HCT116 (cell line): ENCODE data around the gene CD302. TPM values are rescaled to one million over a fixed set of nuclear protein-coding genes. Genes with fewer than 3 reads are reported as not detected.

Experiments used
- ATAC-seq: fragments of 200-7000 bp; cut with Tn5 transposase; 2 replicates; pipeline ENCODE4 v1.9.1; 2020; ENCODE audit warnings: mild to moderate bottlenecking, moderate library complexity
- BruUV-seq: library from RNA; stranded (reverse); fragments of 400-500 nt; replicated peaks from 2 replicates; lab custom pipeline; 2021; lab: Mats Ljungman, UMichigan
- CTCF ChIA-PET: fragments of 300-600 bp; sonication (Branson Sonifier 250); formaldehyde crosslinking; loops from one replicate; lab custom pipeline; 2021; ENCODE audit warnings: antibody characterized with exemption; lab: Charles Lee
- POLR2A ChIA-PET: fragments of 300-600, 350-600 bp; sonication (Branson Sonifier 250); formaldehyde crosslinking; loops from one replicate; lab custom pipeline; 2021; ENCODE audit warnings: antibody characterized with exemption; lab: Charles Lee
- RAD21 ChIA-PET, 2 experiments: fragments of 300-600 bp; sonication (Branson Sonifier 250); formaldehyde crosslinking; loops; one replicate each; lab custom pipeline; 2023; ENCODE audit warnings: low total read pairs in 2 of 2; ENCODE audit not compliant: uncharacterized antibody in 2 of 2, unreplicated experiment in 2 of 2, low non-redundant PET in 1 of 2; lab: Charles Lee
- DNase-seq: peaks from one replicate; pipeline ENCODE4 v3.0.0-alpha.2; 2010; ENCODE audit warnings: low read depth, low spot score
- H2AFZ ChIP-seq: fragments of 200-600 bp; shearing (Covaris generic), sonication (generic); 2 replicates; pipeline ENCODE4 v1.6.1; 2017; ENCODE audit warnings: low read depth, mixed run types, mixed read lengths, antibody characterized with exemption, low read length; ENCODE audit not compliant: poor library complexity, severe bottlenecking
- H3K27ac ChIP-seq: 2 replicates; pipeline ENCODE4 v1.5.1; 2012; ENCODE audit warnings: low read depth, low read length
- H3K27me3 ChIP-seq: fragments of 200-600 bp; sonication (generic); 2 replicates; pipeline ENCODE4 v1.6.1; 2016; ENCODE audit warnings: mixed run types, low read length, mixed read lengths; ENCODE audit not compliant: insufficient read depth
- H3K36me3 ChIP-seq, 2 experiments: fragments of 200-500 bp in 1 of 2; fragments of 200-600 bp in 1 of 2; sonication (Bioruptor generic) in 1 of 2; sonication (generic) in 1 of 2; 2 replicates each; pipeline versions ENCODE4 v1.5.1 to v1.6.1; 2014 to 2016; ENCODE audit warnings: low read length in 2 of 2, inconsistent platforms in 1 of 2, mixed read lengths in 1 of 2, mixed run types in 1 of 2; ENCODE audit not compliant: insufficient read depth in 2 of 2, control insufficient read depth in 1 of 2
- H3K4me1 ChIP-seq, 2 experiments: fragments of 200-600 bp in 1 of 2; sonication (generic) in 1 of 2; 2 replicates each; pipeline versions ENCODE4 v1.5.1 to v1.6.1; 2012 to 2017; ENCODE audit warnings: low read length in 2 of 2, inconsistent platforms in 1 of 2, mild to moderate bottlenecking in 1 of 2, mixed read lengths in 1 of 2, mixed run types in 1 of 2, moderate library complexity in 1 of 2; ENCODE audit not compliant: insufficient read depth in 2 of 2, control insufficient read depth in 1 of 2
- H3K4me2 ChIP-seq: fragments of 200-600 bp; sonication (generic); 2 replicates; pipeline ENCODE4 v1.6.1; 2017; ENCODE audit warnings: mixed run types, low read length, mixed read lengths
- H3K4me3 ChIP-seq, 2 experiments: fragments of 200-600 bp in 1 of 2; sonication (generic) in 1 of 2; replicated peaks in 1 of 2; 2 replicates each; pipeline ENCODE4 v1.5.1; 2011 to 2016; ENCODE audit warnings: low read length in 2 of 2, control low read depth in 1 of 2, low read depth in 1 of 2, mild to moderate bottlenecking in 1 of 2, mixed read lengths in 1 of 2, mixed run types in 1 of 2
- H3K79me2 ChIP-seq: fragments of 200-600 bp; sonication (generic); 2 replicates; pipeline ENCODE4 v1.6.1; 2017; ENCODE audit warnings: mild to moderate bottlenecking, mixed run types, low read length, moderate library complexity, mixed read lengths; ENCODE audit not compliant: insufficient read depth
- H3K9ac ChIP-seq: fragments of 200-600 bp; sonication (generic); 2 replicates; pipeline ENCODE4 v1.6.1; 2016; ENCODE audit warnings: low read length, mixed read lengths
- H3K9me2 ChIP-seq: fragments of 200-600 bp; sonication (generic), shearing (Covaris generic); 2 replicates; pipeline ENCODE4 v1.6.1; 2017; ENCODE audit warnings: mixed run types, mild to moderate bottlenecking, moderate library complexity; ENCODE audit not compliant: insufficient read depth
- H3K9me3 ChIP-seq, 2 experiments: fragments of 200-500 bp in 1 of 2; fragments of 200-600 bp in 1 of 2; sonication (Bioruptor generic) in 1 of 2; sonication (generic) in 1 of 2; 2 replicates each; pipeline ENCODE4 v1.6.1; 2014 to 2017; ENCODE audit warnings: low read length in 2 of 2, mixed read lengths in 2 of 2, inconsistent platforms in 1 of 2, low read depth in 1 of 2, mild to moderate bottlenecking in 1 of 2, mixed run types in 1 of 2, moderate library complexity in 1 of 2; ENCODE audit not compliant: control insufficient read depth in 1 of 2, insufficient read depth in 1 of 2
- H4K20me1 ChIP-seq: fragments of 200-600 bp; sonication (generic), shearing (Covaris generic); 2 replicates; pipeline ENCODE4 v1.6.1; 2017; ENCODE audit warnings: mixed run types, mild to moderate bottlenecking, moderate library complexity; ENCODE audit not compliant: insufficient read depth
- CBX3 ChIP-seq: IDR thresholded peaks from 2 replicates; pipeline ENCODE4 v1.6.1; 2012; ENCODE audit warnings: low read depth
- ELF1 ChIP-seq: IDR thresholded peaks from 2 replicates; pipeline ENCODE4 v1.6.1; 2012; ENCODE audit warnings: low read depth, borderline replicate concordance
- EZH2phosphoT487 ChIP-seq: fragments of 200-600 bp; IDR thresholded peaks from 2 replicates; pipeline ENCODE4 v1.6.1; 2018; ENCODE audit warnings: antibody characterized with exemption, borderline replicate concordance
- FOSL1 ChIP-seq: IDR thresholded peaks from 2 replicates; pipeline ENCODE4 v1.6.1; 2012; ENCODE audit warnings: low read depth
- POLR2A ChIP-seq: IDR thresholded peaks from 2 replicates; pipeline ENCODE4 v1.7.0; 2011; ENCODE audit warnings: borderline replicate concordance; ENCODE audit not compliant: insufficient read depth, insufficient read length; ENCODE audit errors: extremely low read depth
- POLR2AphosphoS5 ChIP-seq: IDR thresholded peaks from 2 replicates; pipeline ENCODE4 v1.6.1; 2011; ENCODE audit warnings: mild to moderate bottlenecking, low read depth, low read length, moderate library complexity
- RAD21 ChIP-seq: IDR thresholded peaks from 2 replicates; pipeline ENCODE4 v1.6.1; 2012; ENCODE audit warnings: low read depth, mild to moderate bottlenecking
- REST ChIP-seq: IDR thresholded peaks from 2 replicates; pipeline ENCODE4 v1.6.1; 2012; ENCODE audit warnings: low read depth
- SIN3A ChIP-seq: IDR thresholded peaks from 2 replicates; pipeline ENCODE4 v1.6.1; 2012; ENCODE audit warnings: low read depth
- SRF ChIP-seq: IDR thresholded peaks from 2 replicates; pipeline ENCODE4 v1.6.1; 2012; ENCODE audit warnings: low read depth
- TCF7L2 ChIP-seq: IDR thresholded peaks from 2 replicates; pipeline ENCODE4 v1.7.0; 2011; ENCODE audit warnings: borderline replicate concordance, inconsistent platforms; ENCODE audit not compliant: insufficient read depth, insufficient read length; ENCODE audit errors: extremely low read depth
- ZNF274 ChIP-seq: fragments of 200-500 bp; sonication (Bioruptor generic); IDR thresholded peaks from 2 replicates; pipeline ENCODE4 v1.6.1; 2014; ENCODE audit warnings: mild to moderate bottlenecking, low read depth, low read length, inconsistent platforms
- intact Hi-C: fragments of 100-400 bp; cut with micrococcal nuclease; formaldehyde crosslinking; loops from 2 replicates; pipeline ENCODE4 v1.10.0; 2022
- total RNA-seq: library from RNA; stranded (reverse); gene quantifications from one replicate; pipeline ENCODE4 v1.2.1, GENCODE V29; 2021; ENCODE audit not compliant: unreplicated experiment
- TF ChIP-seq, protein P1 (sequence below): IDR thresholded peaks from 2 replicates; pipeline ENCODE4 v1.6.1; 2012

The CD302 gene
- total RNA-seq, 1 experiment from 2014 or later = 0.15 TPM

GRCh38 chr2:159722580-159722979, 75.4 kb downstream of the CD302 start:
- peaks cover 8 to 18% of the 10 kb centered on the region in 2 experiments; a peak in 3 of 4 replicates for H3K36me3 ChIP-seq

More at GRCh38 chr2:159722580-159722979, 75.4 kb downstream of the CD302 start:
- no peak overlapping the region for H3K4me2 ChIP-seq
- TF ChIP-seq CBX3 = no peak
- TF ChIP-seq TCF7L2 = no peak
- TF ChIP-seq ZNF274 = no peak
- no peak for TF ChIP-seq RAD21
- TF ChIP-seq ELF1 = no peak
- TF ChIP-seq SRF = no peak
- no peak for TF ChIP-seq FOSL1
- no peak for TF ChIP-seq SIN3A
- TF ChIP-seq POLR2AphosphoS5 = no peak
- no peak for TF ChIP-seq REST
- no peak for TF ChIP-seq EZH2phosphoT487
- TF ChIP-seq, protein P1, sequence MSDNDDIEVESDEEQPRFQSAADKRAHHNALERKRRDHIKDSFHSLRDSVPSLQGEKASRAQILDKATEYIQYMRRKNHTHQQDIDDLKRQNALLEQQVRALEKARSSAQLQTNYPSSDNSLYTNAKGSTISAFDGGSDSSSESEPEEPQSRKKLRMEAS = no peak
- TF ChIP-seq POLR2A = no peak
- TF ChIP-seq, all 23 proteins: peak for 0
- intact Hi-C loops = no loop called here
- Histone ChIP-seq H3K4me3 (no peak overlapping the region), H2AFZ (no peak overlapping the region), H3K79me2 (peaks cover 100% of the 10 kb centered on the region), H3K9ac (no peak overlapping the region), H3K4me1 (no peaks in the 10 kb centered on the region), H3K9me2 (no peaks in the 10 kb centered on the region), H3K9me3 (no peaks in the 10 kb centered on the region), H4K20me1 (peaks cover 60% of the 10 kb centered on the region; the same call in 1 of the 2 replicates), H3K27ac (no peak overlapping the region), H3K27me3 (no peaks in the 10 kb centered on the region)
- no peak for DNase-seq
- no TSS peak for BruUV-seq
- ATAC-seq = no peak
- ChIA-PET POLR2A (no interaction called here), CTCF (no interaction called here), RAD21 (no interaction called here)
